A549 (cell line): ENCODE data around the gene CCDC33. TPM values are rescaled to one million over a fixed set of nuclear protein-coding genes. Genes with fewer than 3 reads are reported as not detected.

ENCODE experiments used
- ATAC-seq, 2 experiments: fragments of 200-7000 bp in 1 of 2; fragments of >200 bp in 1 of 2; cut with Nextera tagmentation in 1 of 2; cut with Tn5 transposase in 1 of 2; 3 replicates each; pipeline versions ENCODE4 v1.8.0 to v1.9.1; 2018 to 2020; ENCODE audit warnings: mild to moderate bottlenecking in 1 of 2, moderate library complexity in 1 of 2
- CTCF ChIA-PET: fragments of 300-600 bp; sonication (Branson Sonifier 250); formaldehyde crosslinking; extraction: SDS; loops from one replicate; lab custom pipeline; 2021; ENCODE audit warnings: antibody characterized with exemption, inconsistent platforms; lab: Yijun Ruan, JAX
- POLR2A ChIA-PET: fragments of 350-600 bp; formaldehyde crosslinking; extraction: SDS; loops from one replicate; lab custom pipeline; 2021; ENCODE audit warnings: antibody characterized with exemption, inconsistent platforms; lab: Yijun Ruan, JAX
- DNase-seq, 2 experiments: peaks; one replicate each; pipeline versions ENCODE4 v3.0.0 to v3.0.0-alpha.2; 2011 to 2016; ENCODE audit warnings: low read depth in 1 of 2, low spot score in 1 of 2
- FAIRE-seq: peaks from 2 replicates; lab custom pipeline; 2011; peaks lifted over from hg19 to GRCh38; lab: Jason Lieb, UNC
- H3K27ac ChIP-seq, 2 experiments: fragments of >200 bp; sonication (Bioruptor Twin); formaldehyde crosslinking; 3 replicates each; pipeline ENCODE4 v1.5.1; 2016 to 2017
- H3K4me1 ChIP-seq: fragments of >200 bp; sonication (Bioruptor Twin); formaldehyde crosslinking; 3 replicates; pipeline ENCODE4 v1.6.1; 2016
- H3K4me2 ChIP-seq: fragments of >200 bp; sonication (Bioruptor Twin); formaldehyde crosslinking; 3 replicates; pipeline ENCODE4 v1.6.1; 2016
- H3K4me3 ChIP-seq: fragments of >200 bp; sonication (Bioruptor Twin); formaldehyde crosslinking; 3 replicates; pipeline ENCODE4 v1.5.1; 2016
- H3K9me3 ChIP-seq: fragments of >200 bp; sonication (Bioruptor Twin); formaldehyde crosslinking; 3 replicates; pipeline ENCODE4 v1.6.1; 2016
- CBX2 ChIP-seq: fragments of 200-600 bp; sonication (generic); IDR thresholded peaks from 2 replicates; pipeline ENCODE4 v1.6.1; 2016; ENCODE audit warnings: low read depth, mild to moderate bottlenecking, borderline replicate concordance
- EHF ChIP-seq: fragments of 250-450 bp; sonication (Bioruptor Pico); IDR thresholded peaks from 2 replicates; pipeline ENCODE4 v1.5.0; 2020; ENCODE audit warnings: mild to moderate bottlenecking
- ELK1 ChIP-seq: fragments of 150-350 bp; IDR thresholded peaks from 2 replicates; pipeline ENCODE4 v1.6.1; 2014; ENCODE audit warnings: low read depth, mild to moderate bottlenecking, low read length
- FOSL2 ChIP-seq, 2 experiments: fragments of 450-650 bp in 1 of 2; fragments of >200 bp in 1 of 2; sonication (Bioruptor Twin) in 1 of 2; formaldehyde crosslinking; IDR thresholded peaks; 2 replicates each; pipeline versions ENCODE4 v1.5.0 to v1.6.1; 2016 to 2020; ENCODE audit warnings: mild to moderate bottlenecking in 1 of 2, moderate library complexity in 1 of 2
- GATA3 ChIP-seq: IDR thresholded peaks from 2 replicates; pipeline ENCODE4 v1.6.1; 2012; ENCODE audit warnings: borderline replicate concordance
- HEYL ChIP-seq: fragments of 250-450 bp; sonication (Bioruptor Pico); IDR thresholded peaks from 2 replicates; pipeline ENCODE4 v1.8.0; 2021; ENCODE audit warnings: mild to moderate bottlenecking, moderate library complexity
- NPAS2 ChIP-seq: fragments of 250-450 bp; sonication (Bioruptor Pico); IDR thresholded peaks from 2 replicates; pipeline ENCODE4 v1.8.0; 2022; ENCODE audit warnings: mild to moderate bottlenecking, moderate library complexity, borderline replicate concordance
- NR3C1 ChIP-seq: fragments of >200 bp; sonication (Bioruptor Twin); formaldehyde crosslinking; IDR thresholded peaks from 3 replicates; pipeline ENCODE4 v1.6.1; 2017
- POLR2A ChIP-seq: IDR thresholded peaks from 2 replicates; pipeline ENCODE4 v1.6.1; 2012; ENCODE audit warnings: mild to moderate bottlenecking, low read length
- RAD21 ChIP-seq, 2 experiments: fragments of >200 bp in 1 of 2; sonication (Bioruptor Twin) in 1 of 2; formaldehyde crosslinking in 1 of 2; IDR thresholded peaks in 1 of 2; conservative IDR thresholded peaks in 1 of 2; 2 replicates in 1 of 2; 3 replicates in 1 of 2; pipeline ENCODE4 v1.6.1; 2012 to 2018; ENCODE audit warnings: inconsistent platforms in 1 of 2
- RCOR1 ChIP-seq: fragments of 150-350 bp; IDR thresholded peaks from 2 replicates; pipeline ENCODE4 v1.6.1; 2014; ENCODE audit warnings: antibody characterized with exemption, low read length, low read depth
- TFCP2L1 ChIP-seq: fragments of 250-450 bp; sonication (Bioruptor Pico); IDR thresholded peaks from 2 replicates; pipeline ENCODE4 v1.5.0; 2021; ENCODE audit warnings: mild to moderate bottlenecking
- TP53 ChIP-seq: fragments of 250-450 bp; sonication (Bioruptor Pico); IDR thresholded peaks from 2 replicates; pipeline ENCODE4 v1.5.0; 2021; ENCODE audit warnings: mild to moderate bottlenecking, moderate library complexity
- ZFP36 ChIP-seq: fragments of 450-650 bp; IDR thresholded peaks from 2 replicates; pipeline ENCODE4 v1.6.1; 2014; ENCODE audit warnings: borderline replicate concordance; ENCODE audit not compliant: partially characterized antibody
- ZSCAN20 ChIP-seq: fragments of 250-450 bp; sonication (Bioruptor Pico); IDR thresholded peaks from 2 replicates; pipeline ENCODE4 v1.8.0; 2022; ENCODE audit warnings: mild to moderate bottlenecking, moderate library complexity
- WGBS: methylation state at CpG from one replicate; pipeline ENCODE4 v1.1.6; 2017; ENCODE audit errors: missing lambda C conversion rate; 5-methylcytosine and 5-hydroxymethylcytosine counted together
- polyA plus RNA-seq, 4 experiments: library from polyadenylated mRNA; depleted of rRNA in 3 of 4; stranded (reverse); fragments of >200 nt; fragmentation: RNase III in 1 of 4; extraction: RNeasy Plus Mini Kit Qiagen cat#74134 plus additional on column Dnase treatment in 1 of 4; gene quantifications; 2 replicates in 3 of 4; 3 replicates in 1 of 4; pipeline ENCODE4 v1.2.3, GENCODE V29; 2011 to 2017
- TF ChIP-seq, protein P1 (sequence below): fragments of 250-450 bp; sonication (Bioruptor Pico); IDR thresholded peaks from 2 replicates; pipeline ENCODE4 v1.5.0; 2020; ENCODE audit warnings: low read depth, mild to moderate bottlenecking, moderate library complexity
- TF ChIP-seq, protein P2 (sequence below): fragments of >200 bp; sonication (Bioruptor Twin); formaldehyde crosslinking; IDR thresholded peaks from 3 replicates; pipeline ENCODE4 v1.5.1; 2016

CCDC33 gene
- polyA plus RNA-seq, 2 of the 4 experiments (the other 2 are of a cell fraction), result 5.9 to 9.2 TPM

DNA sequence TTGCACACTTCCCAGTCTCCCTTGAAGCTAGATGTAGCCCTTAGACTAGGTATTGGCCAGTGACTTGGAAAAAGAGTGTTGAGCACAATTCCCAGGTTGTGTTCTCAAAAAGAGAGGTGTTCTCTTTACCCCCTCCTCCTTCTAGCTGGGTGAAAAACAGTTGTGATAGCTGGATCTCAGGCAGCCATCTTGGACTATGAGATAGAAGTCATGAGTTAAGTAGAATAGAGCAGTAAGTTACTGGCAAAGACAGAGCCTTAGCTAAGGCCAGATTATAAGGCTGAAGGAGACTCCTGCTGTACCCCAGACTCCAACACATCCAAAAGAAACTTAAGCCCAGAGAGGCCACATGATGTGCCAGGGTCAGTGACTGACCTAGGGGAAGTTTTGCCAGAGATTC is 25.4 kb upstream of the CCDC33 start:
- ATAC-seq, result no peak
- no peak overlapping the region for H3K4me2 ChIP-seq
- POLR2A ChIA-PET, result no interaction called here
- H3K4me1 ChIP-seq, result peaks cover 41% of the 10 kb centered on the region
- no peak overlapping the region for H3K27ac ChIP-seq
- DNase-seq, result no peak
- CTCF ChIA-PET, result interaction anchor here (1.1 to 1.3 kb wide), 2 partner anchors 17 to 98 kb away, joined by 3 to 4 read pairs; no protein-coding TSS in a partner anchor
- no peaks in the 10 kb centered on the region for H3K9me3 ChIP-seq
- no peak for FAIRE-seq
- TF ChIP-seq TFCP2L1 (no peak), ELK1 (no peak), ZFP36 (no peak), CBX2 (no peak), FOSL2 (IDR thresholded peaks at IDR 0.05) (no peak), FOSL2 (CRISPR knock-in tag; IDR thresholded peaks at IDR 0.05) (no peak), EHF (no peak)
- H3K4me3 ChIP-seq, result no peak overlapping the region

DNA sequence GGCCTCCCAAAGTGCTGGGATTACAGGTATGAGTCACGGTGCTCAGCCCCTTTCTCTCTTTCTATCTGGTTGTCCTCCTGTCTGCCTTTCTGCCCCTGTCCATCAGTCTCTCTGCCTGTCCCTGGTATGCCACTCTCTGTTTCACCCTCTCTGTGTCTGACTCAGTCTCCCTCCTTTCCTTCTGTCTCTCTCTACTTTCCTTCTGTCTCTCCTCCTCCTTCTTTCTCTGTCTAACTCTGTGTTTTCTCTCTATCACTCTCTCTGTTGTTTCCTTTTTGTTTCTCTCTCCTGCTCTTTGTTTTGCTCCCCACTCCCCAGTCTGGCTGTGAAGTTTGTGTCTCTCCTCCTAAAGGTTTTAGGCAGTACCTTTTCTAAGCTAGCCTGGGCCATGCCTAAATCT is 24.5 kb upstream of the CCDC33 start:
- DNase-seq (no peak), ATAC-seq (no peak), FAIRE-seq (no peak)
- TF ChIP-seq POLR2A, result no peak
- TF ChIP-seq ZFP36, result no peak
- TF ChIP-seq NR3C1, result no peak
- no peak for TF ChIP-seq RAD21 (conservative IDR thresholded peaks at IDR 0.05 in 1 of 2, IDR thresholded peaks at IDR 0.05 in 1 of 2)
- TF ChIP-seq, protein P1, sequence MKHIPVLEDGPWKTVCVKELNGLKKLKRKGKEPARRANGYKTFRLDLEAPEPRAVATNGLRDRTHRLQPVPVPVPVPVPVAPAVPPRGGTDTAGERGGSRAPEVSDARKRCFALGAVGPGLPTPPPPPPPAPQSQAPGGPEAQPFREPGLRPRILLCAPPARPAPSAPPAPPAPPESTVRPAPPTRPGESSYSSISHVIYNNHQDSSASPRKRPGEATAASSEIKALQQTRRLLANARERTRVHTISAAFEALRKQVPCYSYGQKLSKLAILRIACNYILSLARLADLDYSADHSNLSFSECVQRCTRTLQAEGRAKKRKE, result no peak
- TF ChIP-seq, protein P2, sequence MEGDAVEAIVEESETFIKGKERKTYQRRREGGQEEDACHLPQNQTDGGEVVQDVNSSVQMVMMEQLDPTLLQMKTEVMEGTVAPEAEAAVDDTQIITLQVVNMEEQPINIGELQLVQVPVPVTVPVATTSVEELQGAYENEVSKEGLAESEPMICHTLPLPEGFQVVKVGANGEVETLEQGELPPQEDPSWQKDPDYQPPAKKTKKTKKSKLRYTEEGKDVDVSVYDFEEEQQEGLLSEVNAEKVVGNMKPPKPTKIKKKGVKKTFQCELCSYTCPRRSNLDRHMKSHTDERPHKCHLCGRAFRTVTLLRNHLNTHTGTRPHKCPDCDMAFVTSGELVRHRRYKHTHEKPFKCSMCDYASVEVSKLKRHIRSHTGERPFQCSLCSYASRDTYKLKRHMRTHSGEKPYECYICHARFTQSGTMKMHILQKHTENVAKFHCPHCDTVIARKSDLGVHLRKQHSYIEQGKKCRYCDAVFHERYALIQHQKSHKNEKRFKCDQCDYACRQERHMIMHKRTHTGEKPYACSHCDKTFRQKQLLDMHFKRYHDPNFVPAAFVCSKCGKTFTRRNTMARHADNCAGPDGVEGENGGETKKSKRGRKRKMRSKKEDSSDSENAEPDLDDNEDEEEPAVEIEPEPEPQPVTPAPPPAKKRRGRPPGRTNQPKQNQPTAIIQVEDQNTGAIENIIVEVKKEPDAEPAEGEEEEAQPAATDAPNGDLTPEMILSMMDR, result no peak
- TF ChIP-seq HEYL (CRISPR knock-in tag), result no peak
- TF ChIP-seq ZSCAN20 (CRISPR knock-in tag), result no peak
- no peak for TF ChIP-seq NPAS2 (CRISPR knock-in tag)
- no peak for TF ChIP-seq TP53 (CRISPR knock-in tag)
- 94% methylated on average over 1 of the region's 1 CpG for WGBS
- Histone ChIP-seq H3K4me3 (no peak overlapping the region), H3K9me3 (no peaks in the 10 kb centered on the region), H3K4me1 (peaks cover 47% of the 10 kb centered on the region), H3K4me2 (no peak overlapping the region), H3K27ac (peak overlapping the region; percentile 13 to 70; a peak in 3 of 6 replicates)
- ChIA-PET POLR2A (no interaction called here), CTCF (interaction anchor here (0.6 to 2.2 kb wide), 2 partner anchors 9 to 96 kb away, joined by 3 to 6 read pairs; partner anchors contain the start of gene STRA6)

- H3K27ac ChIP-seq, result peak overlapping the region; percentile 13 to 70; a peak in 3 of 6 replicates
- no peak overlapping the region for H3K4me3 ChIP-seq
- ChIA-PET POLR2A (no interaction called here), CTCF (interaction anchor here (0.6 to 2.2 kb wide), 4 partner anchors 10 to 274 kb away, joined by 3 to 6 read pairs (median 3); partner anchors contain the start of gene STRA6)
- DNase-seq (no peak), ATAC-seq (no peak), FAIRE-seq (no peak)
- TF ChIP-seq GATA3, result no peak
- TF ChIP-seq RCOR1, result no peak
- no peak overlapping the region for H3K4me2 ChIP-seq
- WGBS, result 88% methylated on average over 9 of the region's 9 CpGs
- peaks cover 52% of the 10 kb centered on the region for H3K4me1 ChIP-seq
- no peaks in the 10 kb centered on the region for H3K9me3 ChIP-seq
Observed at GRCh38 chr15:74212494-74212893, 23.6 kb upstream of the CCDC33 start.
